ENCODE measurements around the gene CFAP299. TPM values are rescaled to one million over a fixed set of nuclear protein-coding genes. Genes with fewer than 3 reads are reported as not detected.

Gene CFAP299
- total and polyA plus RNA-seq, 2 of the 13 experiments (the other 11 are each of a cell fraction or from before 2014, with no cell fraction given) = not detected

DNA sequence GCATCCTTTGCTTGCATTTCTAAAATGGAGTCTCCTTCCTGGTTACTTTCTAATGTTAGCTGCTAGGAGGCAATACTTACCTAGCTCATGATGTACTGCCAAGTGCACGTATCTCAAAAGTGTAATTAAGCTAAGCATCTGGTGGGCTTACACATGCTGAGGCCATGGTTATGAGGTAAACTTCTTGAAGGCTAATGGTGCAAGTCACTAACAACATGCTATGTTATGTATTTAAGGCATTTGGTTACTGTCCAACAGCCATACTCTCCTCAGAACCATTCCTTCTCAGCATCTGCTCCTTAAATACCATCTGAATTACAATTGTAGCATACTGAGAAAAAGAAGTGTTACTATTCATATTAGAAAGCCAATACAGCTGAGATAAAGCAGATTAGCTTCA lies 376.4 kb downstream of the CFAP299 start:
- ATAC-seq (no peak), DNase-seq (ENCODE audit: low spot score) (no peak), FAIRE-seq (no peak)
- H2AFZ ChIP-seq (ENCODE audit: low read length) = no peak overlapping the region
- no peak overlapping the region for H3K4me3 ChIP-seq (replicated peaks in 1 of 3; ENCODE audit: insufficient read depth in 1 of 3, low read depth in 2 of 3, low read length in 3 of 3)
- H3K9ac ChIP-seq (ENCODE audit: insufficient read depth, low read depth, low read length) = no peak overlapping the region
- ChIA-PET POLR2A (no interaction called here), CTCF (ENCODE audit: low intra/inter-chr PET ratio, low total read pairs) (no interaction called here)
- H4K20me1 ChIP-seq (ENCODE audit: insufficient read depth, low read length) = no peaks in the 10 kb centered on the region
- H3K36me3 ChIP-seq (replicated peaks in 1 of 2; ENCODE audit: control insufficient read depth in 1 of 2, insufficient read depth in 2 of 2, low read length in 2 of 2) = no peaks in the 10 kb centered on the region
- H3K4me2 ChIP-seq (ENCODE audit: low read depth, low read length) = no peak overlapping the region
- H3K4me1 ChIP-seq (ENCODE audit: insufficient read depth, low read length) = no peaks in the 10 kb centered on the region
- H3K27ac ChIP-seq (ENCODE audit: extremely low read length, insufficient read depth, low read length) = no peak overlapping the region
- in situ Hi-C loops (cut with HindIII; ENCODE audit: extremely low pct_ligation_motif_present, low pct_unique_long_range_greater_than_20kb) (no loop called here), intact Hi-C loops (cut with micrococcal nuclease; ENCODE audit: unreplicated experiment) (no loop called here)
- WGBS (ENCODE audit: low lambda C conversion rate) = 0% methylated on average over 1 of the region's 1 CpG
- H3K27me3 ChIP-seq (ENCODE audit: control insufficient read depth in 1 of 2, insufficient read depth in 2 of 2, low read length in 2 of 2) = no peaks in the 10 kb centered on the region
- BruUV-seq (replicated peaks) = no TSS peak
- no peaks in the 10 kb centered on the region for H3K9me3 ChIP-seq (ENCODE audit: low read length)
- TF ChIP-seq ZNF17 (CRISPR knock-in tag; IDR thresholded peaks at IDR 0.05) (no peak), ZBTB38 (CRISPR knock-in tag; IDR thresholded peaks at IDR 0.05) (no peak), IRF2 (CRISPR knock-in tag; IDR thresholded peaks at IDR 0.05) (no peak), ZNF816 (CRISPR knock-in tag; IDR thresholded peaks at IDR 0.05; ENCODE audit: borderline replicate concordance) (no peak), TCF7 (IDR thresholded peaks at IDR 0.05; ENCODE audit: low read depth) (no peak), ZNF709 (CRISPR knock-in tag; IDR thresholded peaks at IDR 0.05) (no peak), ZFP36 (IDR thresholded peaks at IDR 0.05; ENCODE audit: borderline replicate concordance, low read depth, low read length, partially characterized antibody) (no peak), ZNF724P (CRISPR knock-in tag; IDR thresholded peaks at IDR 0.05; ENCODE audit: borderline replicate concordance) (no peak), RAD21 (CRISPR knock-in tag; IDR thresholded peaks at IDR 0.05) (no peak), ZZZ3 (CRISPR knock-in tag; IDR thresholded peaks at IDR 0.05; ENCODE audit: borderline replicate concordance) (no peak), ZNF264 (CRISPR knock-in tag; IDR thresholded peaks at IDR 0.05) (no peak)
- TF ChIP-seq, protein P1, sequence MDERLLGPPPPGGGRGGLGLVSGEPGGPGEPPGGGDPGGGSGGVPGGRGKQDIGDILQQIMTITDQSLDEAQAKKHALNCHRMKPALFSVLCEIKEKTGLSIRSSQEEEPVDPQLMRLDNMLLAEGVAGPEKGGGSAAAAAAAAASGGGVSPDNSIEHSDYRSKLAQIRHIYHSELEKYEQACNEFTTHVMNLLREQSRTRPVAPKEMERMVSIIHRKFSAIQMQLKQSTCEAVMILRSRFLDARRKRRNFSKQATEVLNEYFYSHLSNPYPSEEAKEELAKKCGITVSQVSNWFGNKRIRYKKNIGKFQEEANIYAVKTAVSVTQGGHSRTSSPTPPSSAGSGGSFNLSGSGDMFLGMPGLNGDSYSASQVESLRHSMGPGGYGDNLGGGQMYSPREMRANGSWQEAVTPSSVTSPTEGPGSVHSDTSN (CRISPR knock-in tag; IDR thresholded peaks at IDR 0.05) = no peak
- TF ChIP-seq, protein P2, sequence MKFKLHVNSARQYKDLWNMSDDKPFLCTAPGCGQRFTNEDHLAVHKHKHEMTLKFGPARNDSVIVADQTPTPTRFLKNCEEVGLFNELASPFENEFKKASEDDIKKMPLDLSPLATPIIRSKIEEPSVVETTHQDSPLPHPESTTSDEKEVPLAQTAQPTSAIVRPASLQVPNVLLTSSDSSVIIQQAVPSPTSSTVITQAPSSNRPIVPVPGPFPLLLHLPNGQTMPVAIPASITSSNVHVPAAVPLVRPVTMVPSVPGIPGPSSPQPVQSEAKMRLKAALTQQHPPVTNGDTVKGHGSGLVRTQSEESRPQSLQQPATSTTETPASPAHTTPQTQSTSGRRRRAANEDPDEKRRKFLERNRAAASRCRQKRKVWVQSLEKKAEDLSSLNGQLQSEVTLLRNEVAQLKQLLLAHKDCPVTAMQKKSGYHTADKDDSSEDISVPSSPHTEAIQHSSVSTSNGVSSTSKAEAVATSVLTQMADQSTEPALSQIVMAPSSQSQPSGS (CRISPR knock-in tag; IDR thresholded peaks at IDR 0.05) = no peak
- TF ChIP-seq, protein P3, sequence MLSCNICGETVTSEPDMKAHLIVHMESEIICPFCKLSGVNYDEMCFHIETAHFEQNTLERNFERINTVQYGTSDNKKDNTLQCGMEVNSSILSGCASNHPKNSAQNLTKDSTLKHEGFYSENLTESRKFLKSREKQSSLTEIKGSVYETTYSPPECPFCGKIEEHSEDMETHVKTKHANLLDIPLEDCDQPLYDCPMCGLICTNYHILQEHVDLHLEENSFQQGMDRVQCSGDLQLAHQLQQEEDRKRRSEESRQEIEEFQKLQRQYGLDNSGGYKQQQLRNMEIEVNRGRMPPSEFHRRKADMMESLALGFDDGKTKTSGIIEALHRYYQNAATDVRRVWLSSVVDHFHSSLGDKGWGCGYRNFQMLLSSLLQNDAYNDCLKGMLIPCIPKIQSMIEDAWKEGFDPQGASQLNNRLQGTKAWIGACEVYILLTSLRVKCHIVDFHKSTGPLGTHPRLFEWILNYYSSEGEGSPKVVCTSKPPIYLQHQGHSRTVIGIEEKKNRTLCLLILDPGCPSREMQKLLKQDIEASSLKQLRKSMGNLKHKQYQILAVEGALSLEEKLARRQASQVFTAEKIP (CRISPR knock-in tag; IDR thresholded peaks at IDR 0.05; ENCODE audit: borderline replicate concordance) = no peak
- no peaks in the 10 kb centered on the region for H3K79me2 ChIP-seq (ENCODE audit: insufficient read depth, low read length)

Data from HepG2 (cell line).